GM19397 (cell line): Measurements from ENCODE around the gene NDUFB3.

ENCODE experiments used
- ATAC-seq: cut with Tn5 transposase; IDR thresholded peaks from one replicate; pipeline ENCODE4 v1.9.1; 2021; ENCODE audit warnings: mild to moderate bottlenecking, moderate library complexity; ENCODE audit not compliant: unreplicated experiment

NDUFB3 gene

GRCh38 chr2:201128033-201128432 lies 56.2 kb downstream of the NDUFB3 start:
- ATAC-seq = no peak

GRCh38 chr2:201128933-201129505 lies 57.2 kb downstream of the NDUFB3 start:
- no peak for ATAC-seq

- ATAC-seq = no peak
These were observed 58.9 kb downstream of the NDUFB3 start for GRCh38 chr2:201130524-201131186.

GRCh38 chr2:201132518-201132917 lies 60.7 kb downstream of the NDUFB3 start:
- no peak for ATAC-seq
